Mesenchymal stem cell (in vitro differentiated cells and primary cell): ENCODE data around the gene MINDY4.

Experiments
- DNase-seq: peaks from one replicate; pipeline ENCODE4 v3.0.0-alpha.2; 2013
- H2AFZ ChIP-seq: one replicate; pipeline ENCODE4 v1.6.1; 2013; ENCODE audit warnings: low read depth, mild to moderate bottlenecking, control low read depth, inconsistent platforms, low read length, moderate library complexity
- H2AK5ac ChIP-seq: 2 replicates; pipeline ENCODE4 v1.6.1; 2013; ENCODE audit warnings: low read length, moderate library complexity, mild to moderate bottlenecking, inconsistent platforms; ENCODE audit not compliant: severe bottlenecking
- H2BK120ac ChIP-seq: one replicate; pipeline ENCODE4 v1.6.1; 2013; ENCODE audit warnings: low read depth, mild to moderate bottlenecking, inconsistent platforms, low read length, moderate library complexity
- H2BK12ac ChIP-seq, 2 experiments: one replicate each; pipeline ENCODE4 v1.6.1; 2013; ENCODE audit warnings: inconsistent platforms in 2 of 2, low read length in 2 of 2, mild to moderate bottlenecking in 2 of 2, moderate library complexity in 2 of 2, control low read depth in 1 of 2
- H2BK15ac ChIP-seq: one replicate; pipeline ENCODE4 v1.6.1; 2013; ENCODE audit warnings: mild to moderate bottlenecking, low read depth, inconsistent platforms; ENCODE audit not compliant: poor library complexity, severe bottlenecking
- H2BK5ac ChIP-seq: 2 replicates; pipeline ENCODE4 v1.6.1; 2013; ENCODE audit warnings: low read depth, mild to moderate bottlenecking, low read length, control low read depth, inconsistent platforms; ENCODE audit not compliant: poor library complexity, severe bottlenecking
- H3K14ac ChIP-seq, 2 experiments: one replicate each; pipeline ENCODE4 v1.6.1; 2013; ENCODE audit warnings: inconsistent platforms in 2 of 2, low read length in 2 of 2, control low read depth in 1 of 2, mild to moderate bottlenecking in 1 of 2, moderate library complexity in 1 of 2
- H3K18ac ChIP-seq, 2 experiments: one replicate each; pipeline ENCODE4 v1.6.1; 2013; ENCODE audit warnings: inconsistent platforms in 2 of 2, low read length in 2 of 2, control low read depth in 1 of 2, low read depth in 1 of 2, mild to moderate bottlenecking in 1 of 2
- H3K23ac ChIP-seq, 2 experiments: one replicate each; pipeline ENCODE4 v1.6.1; 2013; ENCODE audit warnings: inconsistent platforms in 2 of 2, low read length in 2 of 2, mild to moderate bottlenecking in 2 of 2, moderate library complexity in 2 of 2, control low read depth in 1 of 2
- H3K27ac ChIP-seq: 2 replicates; pipeline ENCODE4 v1.5.1; 2013; ENCODE audit warnings: mild to moderate bottlenecking, moderate library complexity, low read length, control low read depth, inconsistent platforms; ENCODE audit not compliant: poor library complexity, severe bottlenecking
- H3K27me3 ChIP-seq, 2 experiments: 2 replicates each; pipeline versions ENCODE4 v1.6.1 to v1.7.0; 2013; ENCODE audit warnings: low read length in 2 of 2, mild to moderate bottlenecking in 2 of 2, moderate library complexity in 2 of 2, control low read depth in 1 of 2, inconsistent platforms in 1 of 2; ENCODE audit not compliant: control insufficient read depth in 1 of 2, insufficient read depth in 1 of 2
- H3K36me3 ChIP-seq, 2 experiments: 2 replicates each; pipeline versions ENCODE4 v1.6.1 to v1.7.0; 2013; ENCODE audit warnings: low read length in 2 of 2, control low read depth in 1 of 2, inconsistent platforms in 1 of 2, low read depth in 1 of 2, mild to moderate bottlenecking in 1 of 2; ENCODE audit not compliant: insufficient read depth in 2 of 2, control insufficient read depth in 1 of 2
- H3K4ac ChIP-seq, 2 experiments: one replicate each; pipeline ENCODE4 v1.6.1; 2013; ENCODE audit warnings: inconsistent platforms in 2 of 2, low read length in 2 of 2, mild to moderate bottlenecking in 2 of 2, moderate library complexity in 2 of 2, control low read depth in 1 of 2, low read depth in 1 of 2
- H3K4me1 ChIP-seq: 2 replicates; pipeline ENCODE4 v1.6.1; 2013; ENCODE audit warnings: low read depth, low read length, control low read depth; ENCODE audit not compliant: control insufficient read depth, insufficient read depth
- H3K4me2 ChIP-seq: 2 replicates; pipeline ENCODE4 v1.6.1; 2013; ENCODE audit warnings: low read length, mild to moderate bottlenecking, inconsistent platforms; ENCODE audit not compliant: poor library complexity, severe bottlenecking
- H3K4me3 ChIP-seq, 2 experiments: 2 replicates each; pipeline versions ENCODE4 v1.5.1 to v1.7.0; 2013; ENCODE audit warnings: low read length in 2 of 2, mild to moderate bottlenecking in 2 of 2, control low read depth in 1 of 2, low read depth in 1 of 2; ENCODE audit not compliant: insufficient read depth in 1 of 2
- H3K79me1 ChIP-seq: replicated peaks from 2 replicates; pipeline ENCODE4 v1.6.1; 2013; ENCODE audit warnings: mild to moderate bottlenecking, control low read depth, low read length, inconsistent platforms; ENCODE audit not compliant: poor library complexity, severe bottlenecking
- H3K9ac ChIP-seq: 2 replicates; pipeline ENCODE4 v1.7.0; 2013; ENCODE audit warnings: mild to moderate bottlenecking, low read length, moderate library complexity
- H3K9me3 ChIP-seq: 2 replicates; pipeline ENCODE4 v1.7.0; 2013; ENCODE audit warnings: mild to moderate bottlenecking, low read length; ENCODE audit not compliant: control insufficient read depth
- H4K8ac ChIP-seq: one replicate; pipeline ENCODE4 v1.6.1; 2013; ENCODE audit warnings: inconsistent platforms, mild to moderate bottlenecking, low read length, moderate library complexity
- H4K91ac ChIP-seq: one replicate; pipeline ENCODE4 v1.6.1; 2013; ENCODE audit warnings: mild to moderate bottlenecking, low read length, inconsistent platforms
- whole genome bisulfite sequencing: methylation state at CpG from one replicate; pipeline ENCODE4 v1.1.7; 2013; ENCODE audit warnings: mixed read lengths; 5-methylcytosine and 5-hydroxymethylcytosine counted together

The MINDY4 gene

DNA sequence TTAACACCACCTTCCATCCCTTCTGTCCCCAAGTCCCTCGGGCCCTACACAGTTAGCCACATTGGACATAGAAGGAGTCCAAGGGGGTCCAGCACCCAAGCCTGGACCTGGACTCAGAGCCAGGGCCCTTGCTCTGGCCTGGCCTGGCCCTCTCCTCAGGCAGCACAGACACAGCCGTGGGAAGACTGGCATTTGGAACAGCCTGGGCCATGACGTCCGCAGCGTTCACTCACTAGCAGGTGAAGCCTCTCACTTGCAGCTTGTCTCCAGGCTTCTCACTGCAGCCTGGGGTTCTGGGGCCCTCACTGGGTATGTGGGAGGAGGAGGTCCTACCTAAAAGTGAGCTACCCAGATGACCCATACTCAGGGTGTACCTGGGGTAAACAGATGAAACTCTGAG lies 106.8 kb downstream of the MINDY4 start:
- Histone ChIP-seq H3K4me1 (peaks cover 12% of the 10 kb centered on the region), H2BK120ac (no peak overlapping the region), H2BK5ac (no peak overlapping the region), H3K18ac (no peak overlapping the region), H3K27ac (no peak overlapping the region), H3K4me2 (no peak overlapping the region), H3K9ac (no peak overlapping the region), H4K8ac (no peak overlapping the region), H3K23ac (no peak overlapping the region), H2BK15ac (no peak overlapping the region), H4K91ac (no peak overlapping the region), H3K14ac (no peak overlapping the region), H2BK12ac (no peak overlapping the region), H3K27me3 (no peaks in the 10 kb centered on the region), H3K4me3 (no peak overlapping the region), H3K36me3 (peaks cover 44 to 45% of the 10 kb centered on the region in 2 experiments), H3K9me3 (no peaks in the 10 kb centered on the region), H2AFZ (no peak overlapping the region), H3K4ac (no peak overlapping the region), H3K79me1 (no peaks in the 10 kb centered on the region), H2AK5ac (no peak overlapping the region)
- no peak for DNase-seq
- 100% methylated on average over 5 of the region's 5 CpGs for WGBS

DNA sequence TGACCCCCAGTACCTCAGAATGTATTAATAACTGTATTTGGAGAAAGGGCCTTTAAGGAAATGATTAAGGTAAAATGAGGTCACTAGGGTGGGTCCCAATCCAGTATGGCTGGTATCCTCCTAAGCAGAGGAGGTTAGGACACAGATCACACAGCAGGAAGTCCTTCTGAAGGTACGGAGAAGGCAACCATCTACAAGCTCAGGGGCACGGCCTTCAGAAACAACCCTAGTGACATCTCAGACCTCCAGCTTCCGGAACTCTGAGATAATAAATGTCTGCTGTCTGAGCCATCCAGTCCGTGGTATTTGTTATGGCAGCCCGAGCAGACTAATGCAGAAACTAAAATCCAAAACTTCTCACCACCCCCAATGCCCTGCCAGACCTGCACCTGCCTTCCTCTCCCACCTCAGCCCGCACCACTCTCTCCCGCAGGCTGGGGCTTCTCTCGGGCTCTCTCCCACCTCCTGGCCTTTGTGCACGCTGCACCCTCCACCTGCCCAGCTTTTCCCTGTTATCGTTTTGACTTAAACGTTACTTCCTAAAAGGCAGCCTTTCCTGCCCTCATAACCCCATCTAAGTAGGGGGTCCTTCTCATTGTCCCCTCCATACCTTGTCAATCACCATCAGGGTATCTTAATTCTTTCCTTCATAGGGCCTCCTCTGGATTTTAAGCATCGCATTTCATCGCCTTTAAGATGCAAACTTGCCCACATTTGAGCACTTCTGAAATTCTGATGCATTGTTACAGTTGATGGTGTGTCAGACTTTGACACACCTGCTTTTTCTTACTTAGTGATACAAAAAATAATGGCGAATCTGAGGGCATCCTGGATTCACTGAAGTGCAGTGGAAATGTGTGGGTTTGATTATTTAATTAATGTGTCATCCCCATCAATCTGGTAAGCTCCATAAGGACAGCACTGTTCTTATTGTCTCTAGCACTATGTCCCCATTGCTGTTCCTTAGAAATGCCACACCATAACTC lies 108.2 kb downstream of the MINDY4 start:
- WGBS: 79% methylated on average over 14 of the region's 14 CpGs
- no peak overlapping the region for H2AK5ac ChIP-seq
- H3K36me3 ChIP-seq: peaks cover 36 to 41% of the 10 kb centered on the region in 2 experiments
- H3K27ac ChIP-seq: no peak overlapping the region
- no peak overlapping the region for H4K91ac ChIP-seq
- no peak overlapping the region for H3K14ac ChIP-seq
- no peak overlapping the region for H3K4ac ChIP-seq
- no peaks in the 10 kb centered on the region for H3K79me1 ChIP-seq
- no peaks in the 10 kb centered on the region for H3K27me3 ChIP-seq
- no peak for DNase-seq
- H2BK15ac ChIP-seq: peak overlapping the region; percentile 12
- no peak overlapping the region for H2BK12ac ChIP-seq
- peaks cover 17% of the 10 kb centered on the region for H3K4me1 ChIP-seq
- H3K4me2 ChIP-seq: no peak overlapping the region
- H2AFZ ChIP-seq: no peak overlapping the region
- H2BK120ac ChIP-seq: no peak overlapping the region
- no peak overlapping the region for H3K18ac ChIP-seq
- no peak overlapping the region for H4K8ac ChIP-seq
- H3K23ac ChIP-seq: no peak overlapping the region
- H2BK5ac ChIP-seq: no peak overlapping the region
- H3K4me3 ChIP-seq: no peak overlapping the region
- H3K9me3 ChIP-seq: no peaks in the 10 kb centered on the region
- H3K9ac ChIP-seq: no peak overlapping the region

DNA sequence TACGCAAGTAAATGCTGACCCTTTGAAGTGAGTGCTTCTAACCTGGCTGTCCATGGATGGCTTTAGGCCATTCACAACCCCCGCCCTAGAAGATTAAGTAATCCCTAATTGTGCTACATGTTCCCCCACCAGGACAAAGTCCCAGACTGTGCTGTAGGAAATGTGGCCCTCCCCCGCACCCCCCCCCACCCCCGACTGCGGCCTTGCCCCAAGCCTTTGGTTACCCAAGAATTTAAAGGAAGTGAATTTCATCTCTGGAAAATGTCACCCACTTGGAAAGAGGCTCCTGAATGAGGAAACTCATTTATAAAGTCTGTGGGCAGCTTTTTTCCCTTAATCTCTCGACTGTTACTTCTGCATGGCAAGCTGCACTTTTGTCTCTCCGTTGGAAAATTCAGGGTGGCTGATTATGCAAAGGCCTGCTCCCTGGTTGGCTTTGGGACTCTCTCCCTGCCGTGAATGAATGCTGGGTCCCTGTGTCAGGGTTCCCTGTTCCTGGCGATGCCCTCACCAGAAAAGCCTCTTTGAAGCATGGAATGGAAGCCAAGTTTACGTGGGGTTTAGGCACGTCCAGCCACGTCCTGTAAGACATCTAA lies 109.0 kb downstream of the MINDY4 start:
- Histone ChIP-seq H3K14ac (no peak overlapping the region), H2BK15ac (no peak overlapping the region), H4K91ac (peak overlapping the region; percentile 49), H2BK120ac (no peak overlapping the region), H3K79me1 (no peaks in the 10 kb centered on the region), H2AFZ (no peak overlapping the region), H2BK12ac (peak overlapping the region in 1 of 2 experiments; percentile 7), H2AK5ac (no peak overlapping the region), H3K4ac (no peak overlapping the region), H3K18ac (peak overlapping the region; percentile 28 to 31), H3K4me1 (peaks cover 24% of the 10 kb centered on the region), H3K9me3 (no peaks in the 10 kb centered on the region), H3K36me3 (peaks cover 34 to 35% of the 10 kb centered on the region in 2 experiments), H3K27me3 (no peaks in the 10 kb centered on the region), H3K9ac (no peak overlapping the region), H2BK5ac (no peak overlapping the region), H3K4me3 (no peak overlapping the region), H3K23ac (no peak overlapping the region), H3K4me2 (no peak overlapping the region), H4K8ac (peak overlapping the region; percentile 19), H3K27ac (no peak overlapping the region)
- WGBS: 62% methylated on average over 7 of the region's 12 CpGs
- peak; percentile 21 for DNase-seq

DNA sequence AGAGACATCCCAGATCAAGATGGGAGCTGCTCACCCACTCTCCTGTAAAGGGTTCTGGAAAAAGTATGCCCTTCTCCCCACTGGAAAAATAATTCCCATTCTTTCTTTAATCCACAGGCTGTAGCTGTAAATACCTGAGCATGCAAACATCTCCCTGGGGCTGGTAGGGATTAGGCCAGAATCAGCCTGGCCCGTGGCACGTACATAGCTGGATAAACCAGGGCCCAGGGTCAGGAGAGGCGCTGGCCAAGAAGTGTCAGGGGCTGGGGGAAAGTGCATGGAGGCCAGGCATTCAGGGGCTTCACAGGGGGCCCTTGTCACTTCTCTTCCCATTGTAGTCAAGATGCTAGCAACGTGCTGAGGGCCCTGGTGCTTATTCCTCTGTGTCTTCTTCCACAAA lies 109.7 kb downstream of the MINDY4 start:
- Histone ChIP-seq H2BK5ac (no peak overlapping the region), H2BK120ac (no peak overlapping the region), H3K27ac (no peak overlapping the region), H2BK12ac (no peak overlapping the region), H2AFZ (no peak overlapping the region), H3K18ac (peak overlapping the region in 1 of 2 experiments; percentile 18), H3K14ac (no peak overlapping the region), H3K9ac (no peak overlapping the region), H3K79me1 (no peaks in the 10 kb centered on the region), H3K4me1 (peaks cover 25% of the 10 kb centered on the region), H2BK15ac (no peak overlapping the region), H3K4me2 (no peak overlapping the region), H3K4ac (no peak overlapping the region), H3K36me3 (peaks cover 32% of the 10 kb centered on the region in 2 experiments), H3K23ac (no peak overlapping the region), H3K9me3 (no peaks in the 10 kb centered on the region), H4K8ac (no peak overlapping the region), H4K91ac (no peak overlapping the region), H3K27me3 (no peaks in the 10 kb centered on the region), H3K4me3 (no peak overlapping the region), H2AK5ac (no peak overlapping the region)
- DNase-seq: no peak
- 92% methylated on average over 4 of the region's 4 CpGs for WGBS
